ENCODE measurements around the gene HTRA3.

The HTRA3 gene

DNA sequence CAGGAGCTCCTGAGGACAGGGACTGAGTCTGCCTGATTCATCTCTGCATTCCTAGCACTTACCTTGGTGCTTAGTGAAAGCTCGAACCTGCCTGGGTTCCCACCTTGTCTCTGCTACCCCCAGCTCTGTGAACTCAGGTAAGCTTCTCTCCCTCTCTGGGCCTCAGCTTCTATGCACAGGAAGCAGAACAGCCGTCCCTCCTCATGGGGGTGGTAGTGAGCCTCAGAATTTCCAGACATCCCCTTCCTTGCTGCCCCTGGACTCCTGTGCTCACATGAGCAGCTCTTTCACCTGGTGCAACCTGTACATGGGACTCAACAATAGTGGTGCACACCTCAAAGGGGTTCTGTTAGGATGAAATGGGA is 50.8 kb downstream of the HTRA3 start:
- no peak overlapping the region for H3K27ac ChIP-seq (ENCODE audit: extremely low read depth, low read depth, low read length)
- CTCF ChIA-PET: interaction anchor here (0.7 to 0.8 kb wide), 2 partner anchors 16 to 78 kb away, joined by 3 read pairs; no protein-coding TSS in a partner anchor
- POLR2A ChIA-PET: no interaction called here
- no peaks in the 10 kb centered on the region for H3K9me3 ChIP-seq (ENCODE audit: control insufficient read depth, insufficient read depth, low read depth, low read length)
- H3K4me1 ChIP-seq (ENCODE audit: control insufficient read depth, insufficient read depth, low read length): no peaks in the 10 kb centered on the region; the same call in 1 of the 2 replicates
- no peak overlapping the region for H3K4me3 ChIP-seq (ENCODE audit: low read depth, low read length)
- TF ChIP-seq YY1 (tag by site-specific recombination; IDR thresholded peaks at IDR 0.05) (no peak), GLI2 (tag by site-specific recombination; IDR thresholded peaks at IDR 0.05; ENCODE audit: borderline replicate concordance, low read depth) (no peak), ZNF335 (tag by site-specific recombination; conservative IDR thresholded peaks at IDR 0.05) (no peak), ZNF341 (tag by site-specific recombination; IDR thresholded peaks at IDR 0.05; ENCODE audit: low read depth) (no peak), ZNF132 (tag by site-specific recombination; IDR thresholded peaks at IDR 0.05; ENCODE audit: borderline replicate concordance) (no peak), GLIS2 (tag by site-specific recombination; IDR thresholded peaks at IDR 0.05) (no peak), ZNF654 (tag by site-specific recombination; IDR thresholded peaks at IDR 0.05; ENCODE audit: low read depth) (no peak), ZNF324 (tag by site-specific recombination; IDR thresholded peaks at IDR 0.05) (no peak), ZNF2 (tag by site-specific recombination; IDR thresholded peaks at IDR 0.05) (no peak), ZNF747 (tag by site-specific recombination; IDR thresholded peaks at IDR 0.05) (no peak), ZNF140 (tag by site-specific recombination; IDR thresholded peaks at IDR 0.05) (no peak), ZNF621 (tag by site-specific recombination; IDR thresholded peaks at IDR 0.05) (no peak), ZNF266 (tag by site-specific recombination; IDR thresholded peaks at IDR 0.05; ENCODE audit: low read depth) (no peak)
- TF ChIP-seq, protein P1, sequence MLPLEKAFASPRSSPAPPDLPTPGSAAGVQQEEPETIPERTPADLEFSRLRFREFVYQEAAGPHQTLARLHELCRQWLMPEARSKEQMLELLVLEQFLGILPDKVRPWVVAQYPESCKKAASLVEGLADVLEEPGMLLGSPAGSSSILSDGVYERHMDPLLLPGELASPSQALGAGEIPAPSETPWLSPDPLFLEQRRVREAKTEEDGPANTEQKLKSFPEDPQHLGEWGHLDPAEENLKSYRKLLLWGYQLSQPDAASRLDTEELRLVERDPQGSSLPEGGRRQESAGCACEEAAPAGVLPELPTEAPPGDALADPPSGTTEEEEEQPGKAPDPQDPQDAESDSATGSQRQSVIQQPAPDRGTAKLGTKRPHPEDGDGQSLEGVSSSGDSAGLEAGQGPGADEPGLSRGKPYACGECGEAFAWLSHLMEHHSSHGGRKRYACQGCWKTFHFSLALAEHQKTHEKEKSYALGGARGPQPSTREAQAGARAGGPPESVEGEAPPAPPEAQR (tag by site-specific recombination; IDR thresholded peaks at IDR 0.05): no peak
- TF ChIP-seq, protein P2, sequence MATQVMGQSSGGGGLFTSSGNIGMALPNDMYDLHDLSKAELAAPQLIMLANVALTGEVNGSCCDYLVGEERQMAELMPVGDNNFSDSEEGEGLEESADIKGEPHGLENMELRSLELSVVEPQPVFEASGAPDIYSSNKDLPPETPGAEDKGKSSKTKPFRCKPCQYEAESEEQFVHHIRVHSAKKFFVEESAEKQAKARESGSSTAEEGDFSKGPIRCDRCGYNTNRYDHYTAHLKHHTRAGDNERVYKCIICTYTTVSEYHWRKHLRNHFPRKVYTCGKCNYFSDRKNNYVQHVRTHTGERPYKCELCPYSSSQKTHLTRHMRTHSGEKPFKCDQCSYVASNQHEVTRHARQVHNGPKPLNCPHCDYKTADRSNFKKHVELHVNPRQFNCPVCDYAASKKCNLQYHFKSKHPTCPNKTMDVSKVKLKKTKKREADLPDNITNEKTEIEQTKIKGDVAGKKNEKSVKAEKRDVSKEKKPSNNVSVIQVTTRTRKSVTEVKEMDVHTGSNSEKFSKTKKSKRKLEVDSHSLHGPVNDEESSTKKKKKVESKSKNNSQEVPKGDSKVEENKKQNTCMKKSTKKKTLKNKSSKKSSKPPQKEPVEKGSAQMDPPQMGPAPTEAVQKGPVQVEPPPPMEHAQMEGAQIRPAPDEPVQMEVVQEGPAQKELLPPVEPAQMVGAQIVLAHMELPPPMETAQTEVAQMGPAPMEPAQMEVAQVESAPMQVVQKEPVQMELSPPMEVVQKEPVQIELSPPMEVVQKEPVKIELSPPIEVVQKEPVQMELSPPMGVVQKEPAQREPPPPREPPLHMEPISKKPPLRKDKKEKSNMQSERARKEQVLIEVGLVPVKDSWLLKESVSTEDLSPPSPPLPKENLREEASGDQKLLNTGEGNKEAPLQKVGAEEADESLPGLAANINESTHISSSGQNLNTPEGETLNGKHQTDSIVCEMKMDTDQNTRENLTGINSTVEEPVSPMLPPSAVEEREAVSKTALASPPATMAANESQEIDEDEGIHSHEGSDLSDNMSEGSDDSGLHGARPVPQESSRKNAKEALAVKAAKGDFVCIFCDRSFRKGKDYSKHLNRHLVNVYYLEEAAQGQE (tag by site-specific recombination; IDR thresholded peaks at IDR 0.05): no peak
- TF ChIP-seq, protein P3, sequence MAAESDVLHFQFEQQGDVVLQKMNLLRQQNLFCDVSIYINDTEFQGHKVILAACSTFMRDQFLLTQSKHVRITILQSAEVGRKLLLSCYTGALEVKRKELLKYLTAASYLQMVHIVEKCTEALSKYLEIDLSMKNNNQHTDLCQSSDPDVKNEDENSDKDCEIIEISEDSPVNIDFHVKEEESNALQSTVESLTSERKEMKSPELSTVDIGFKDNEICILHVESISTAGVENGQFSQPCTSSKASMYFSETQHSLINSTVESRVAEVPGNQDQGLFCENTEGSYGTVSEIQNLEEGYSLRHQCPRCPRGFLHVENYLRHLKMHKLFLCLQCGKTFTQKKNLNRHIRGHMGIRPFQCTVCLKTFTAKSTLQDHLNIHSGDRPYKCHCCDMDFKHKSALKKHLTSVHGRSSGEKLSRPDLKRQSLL (tag by site-specific recombination; IDR thresholded peaks at IDR 0.05): no peak
- TF ChIP-seq, protein P4, sequence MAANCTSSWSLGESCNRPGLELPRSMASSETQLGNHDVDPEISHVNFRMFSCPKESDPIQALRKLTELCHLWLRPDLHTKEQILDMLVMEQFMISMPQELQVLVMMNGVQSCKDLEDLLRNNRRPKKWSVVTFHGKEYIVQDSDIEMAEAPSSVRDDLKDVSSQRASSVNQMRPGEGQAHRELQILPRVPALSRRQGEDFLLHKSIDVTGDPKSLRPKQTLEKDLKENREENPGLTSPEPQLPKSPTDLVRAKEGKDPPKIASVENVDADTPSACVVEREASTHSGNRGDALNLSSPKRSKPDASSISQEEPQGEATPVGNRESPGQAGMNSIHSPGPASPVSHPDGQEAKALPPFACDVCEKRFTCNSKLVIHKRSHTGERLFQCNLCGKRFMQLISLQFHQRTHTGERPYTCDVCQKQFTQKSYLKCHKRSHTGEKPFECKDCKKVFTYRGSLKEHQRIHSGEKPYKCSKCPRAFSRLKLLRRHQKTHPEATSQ (tag by site-specific recombination; IDR thresholded peaks at IDR 0.05): no peak
- H3K36me3 ChIP-seq (ENCODE audit: control insufficient read depth in 2 of 2, insufficient read depth in 1 of 2, low read length in 2 of 2): no peaks in the 10 kb centered on the region

DNA sequence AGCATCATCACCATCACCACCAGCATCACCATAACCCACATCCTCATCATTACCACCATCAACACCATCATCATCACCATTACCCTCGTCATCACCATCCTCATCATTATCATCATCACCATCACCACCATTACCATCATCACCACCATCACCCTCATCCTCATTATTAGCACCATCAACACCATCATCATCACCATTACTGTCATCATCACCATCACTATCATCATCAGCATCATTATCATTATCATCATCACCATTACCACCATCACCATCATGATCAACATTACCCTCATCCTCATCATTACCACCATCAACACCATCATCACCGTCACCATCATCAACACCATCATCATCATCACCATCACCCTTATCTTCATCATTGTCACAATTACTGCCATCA is 51.7 kb downstream of the HTRA3 start:
- ChIA-PET CTCF (no interaction called here), POLR2A (no interaction called here)
- Histone ChIP-seq H3K4me1 (ENCODE audit: control insufficient read depth, insufficient read depth, low read length) (no peaks in the 10 kb centered on the region), H3K36me3 (ENCODE audit: control insufficient read depth in 2 of 2, insufficient read depth in 1 of 2, low read length in 2 of 2) (no peaks in the 10 kb centered on the region), H3K9me3 (ENCODE audit: control insufficient read depth, insufficient read depth, low read depth, low read length) (no peaks in the 10 kb centered on the region), H3K27ac (ENCODE audit: extremely low read depth, low read depth, low read length) (no peak overlapping the region), H3K4me3 (ENCODE audit: low read depth, low read length) (no peak overlapping the region)
- TF ChIP-seq, protein P5, sequence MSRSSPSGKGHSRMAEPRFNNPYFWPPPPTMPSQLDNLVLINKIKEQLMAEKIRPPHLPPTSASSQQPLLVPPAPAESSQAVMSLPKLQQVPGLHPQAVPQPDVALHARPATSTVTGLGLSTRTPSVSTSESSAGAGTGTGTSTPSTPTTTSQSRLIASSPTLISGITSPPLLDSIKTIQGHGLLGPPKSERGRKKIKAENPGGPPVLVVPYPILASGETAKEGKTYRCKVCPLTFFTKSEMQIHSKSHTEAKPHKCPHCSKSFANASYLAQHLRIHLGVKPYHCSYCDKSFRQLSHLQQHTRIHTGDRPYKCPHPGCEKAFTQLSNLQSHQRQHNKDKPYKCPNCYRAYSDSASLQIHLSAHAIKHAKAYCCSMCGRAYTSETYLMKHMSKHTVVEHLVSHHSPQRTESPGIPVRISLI (tag by site-specific recombination; IDR thresholded peaks at IDR 0.05): no peak
- TF ChIP-seq ZNF600 (tag by site-specific recombination; IDR thresholded peaks at IDR 0.05) (no peak), ZNF670 (tag by site-specific recombination; IDR thresholded peaks at IDR 0.05; ENCODE audit: low read depth) (no peak)
- TF ChIP-seq, protein P6, sequence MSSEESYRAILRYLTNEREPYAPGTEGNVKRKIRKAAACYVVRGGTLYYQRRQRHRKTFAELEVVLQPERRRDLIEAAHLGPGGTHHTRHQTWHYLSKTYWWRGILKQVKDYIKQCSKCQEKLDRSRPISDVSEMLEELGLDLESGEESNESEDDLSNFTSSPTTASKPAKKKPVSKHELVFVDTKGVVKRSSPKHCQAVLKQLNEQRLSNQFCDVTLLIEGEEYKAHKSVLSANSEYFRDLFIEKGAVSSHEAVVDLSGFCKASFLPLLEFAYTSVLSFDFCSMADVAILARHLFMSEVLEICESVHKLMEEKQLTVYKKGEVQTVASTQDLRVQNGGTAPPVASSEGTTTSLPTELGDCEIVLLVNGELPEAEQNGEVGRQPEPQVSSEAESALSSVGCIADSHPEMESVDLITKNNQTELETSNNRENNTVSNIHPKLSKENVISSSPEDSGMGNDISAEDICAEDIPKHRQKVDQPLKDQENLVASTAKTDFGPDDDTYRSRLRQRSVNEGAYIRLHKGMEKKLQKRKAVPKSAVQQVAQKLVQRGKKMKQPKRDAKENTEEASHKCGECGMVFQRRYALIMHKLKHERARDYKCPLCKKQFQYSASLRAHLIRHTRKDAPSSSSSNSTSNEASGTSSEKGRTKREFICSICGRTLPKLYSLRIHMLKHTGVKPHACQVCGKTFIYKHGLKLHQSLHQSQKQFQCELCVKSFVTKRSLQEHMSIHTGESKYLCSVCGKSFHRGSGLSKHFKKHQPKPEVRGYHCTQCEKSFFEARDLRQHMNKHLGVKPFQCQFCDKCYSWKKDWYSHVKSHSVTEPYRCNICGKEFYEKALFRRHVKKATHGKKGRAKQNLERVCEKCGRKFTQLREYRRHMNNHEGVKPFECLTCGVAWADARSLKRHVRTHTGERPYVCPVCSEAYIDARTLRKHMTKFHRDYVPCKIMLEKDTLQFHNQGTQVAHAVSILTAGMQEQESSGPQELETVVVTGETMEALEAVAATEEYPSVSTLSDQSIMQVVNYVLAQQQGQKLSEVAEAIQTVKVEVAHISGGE (tag by site-specific recombination; conservative IDR thresholded peaks at IDR 0.05; ENCODE audit: low read depth): no peak
- TF ChIP-seq, protein P7, sequence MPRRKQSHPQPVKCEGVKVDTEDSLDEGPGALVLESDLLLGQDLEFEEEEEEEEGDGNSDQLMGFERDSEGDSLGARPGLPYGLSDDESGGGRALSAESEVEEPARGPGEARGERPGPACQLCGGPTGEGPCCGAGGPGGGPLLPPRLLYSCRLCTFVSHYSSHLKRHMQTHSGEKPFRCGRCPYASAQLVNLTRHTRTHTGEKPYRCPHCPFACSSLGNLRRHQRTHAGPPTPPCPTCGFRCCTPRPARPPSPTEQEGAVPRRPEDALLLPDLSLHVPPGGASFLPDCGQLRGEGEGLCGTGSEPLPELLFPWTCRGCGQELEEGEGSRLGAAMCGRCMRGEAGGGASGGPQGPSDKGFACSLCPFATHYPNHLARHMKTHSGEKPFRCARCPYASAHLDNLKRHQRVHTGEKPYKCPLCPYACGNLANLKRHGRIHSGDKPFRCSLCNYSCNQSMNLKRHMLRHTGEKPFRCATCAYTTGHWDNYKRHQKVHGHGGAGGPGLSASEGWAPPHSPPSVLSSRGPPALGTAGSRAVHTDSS (tag by site-specific recombination; IDR thresholded peaks at IDR 0.05): peak; percentile 96

Data from HEK293 (cell line).